D721Med (cell line): ENCODE measurements around the gene REEP3.
"Not testable (repeated sequence)": the region's sequence is repeated elsewhere in the genome, so short reads cannot be mapped to it uniquely, and the experiment has no call there.

Source experiments
- DNase-seq: peaks from one replicate; pipeline ENCODE4 v3.0.0; 2011; ENCODE audit warnings: low spot score; ENCODE audit not compliant: insufficient read length
- FAIRE-seq: peaks from 2 replicates; lab custom pipeline; 2011; peaks lifted over from hg19 to GRCh38; lab: Jason Lieb, UNC
- TF ChIP-seq, protein P1 (sequence below): IDR thresholded peaks from 2 replicates; pipeline ENCODE4 v1.5.1; 2012; ENCODE audit warnings: mild to moderate bottlenecking, control low read depth; ENCODE audit not compliant: insufficient read depth; ENCODE audit errors: missing control alignments

Gene REEP3

DNA sequence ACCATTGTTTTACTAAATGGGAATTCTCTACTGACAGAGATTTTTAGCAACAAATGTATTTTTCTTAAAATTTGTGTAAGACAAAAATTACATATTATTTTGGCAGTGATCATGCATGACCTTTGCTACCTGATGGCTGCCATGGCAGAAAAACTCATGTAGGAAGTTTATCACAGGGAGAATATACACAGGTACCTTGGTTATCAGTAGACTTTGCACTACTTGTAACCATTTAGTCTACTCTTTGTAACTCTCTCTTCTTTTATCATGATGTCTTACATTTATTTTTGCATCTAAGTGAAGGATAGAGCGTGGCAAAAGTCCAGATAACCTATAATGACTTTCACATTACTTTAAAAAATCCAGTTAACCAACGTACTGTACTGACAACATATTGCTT lies 34.1 kb downstream of the REEP3 start:
- TF ChIP-seq, protein P1, sequence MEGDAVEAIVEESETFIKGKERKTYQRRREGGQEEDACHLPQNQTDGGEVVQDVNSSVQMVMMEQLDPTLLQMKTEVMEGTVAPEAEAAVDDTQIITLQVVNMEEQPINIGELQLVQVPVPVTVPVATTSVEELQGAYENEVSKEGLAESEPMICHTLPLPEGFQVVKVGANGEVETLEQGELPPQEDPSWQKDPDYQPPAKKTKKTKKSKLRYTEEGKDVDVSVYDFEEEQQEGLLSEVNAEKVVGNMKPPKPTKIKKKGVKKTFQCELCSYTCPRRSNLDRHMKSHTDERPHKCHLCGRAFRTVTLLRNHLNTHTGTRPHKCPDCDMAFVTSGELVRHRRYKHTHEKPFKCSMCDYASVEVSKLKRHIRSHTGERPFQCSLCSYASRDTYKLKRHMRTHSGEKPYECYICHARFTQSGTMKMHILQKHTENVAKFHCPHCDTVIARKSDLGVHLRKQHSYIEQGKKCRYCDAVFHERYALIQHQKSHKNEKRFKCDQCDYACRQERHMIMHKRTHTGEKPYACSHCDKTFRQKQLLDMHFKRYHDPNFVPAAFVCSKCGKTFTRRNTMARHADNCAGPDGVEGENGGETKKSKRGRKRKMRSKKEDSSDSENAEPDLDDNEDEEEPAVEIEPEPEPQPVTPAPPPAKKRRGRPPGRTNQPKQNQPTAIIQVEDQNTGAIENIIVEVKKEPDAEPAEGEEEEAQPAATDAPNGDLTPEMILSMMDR = no peak
- no peak for FAIRE-seq
- no peak for DNase-seq

DNA sequence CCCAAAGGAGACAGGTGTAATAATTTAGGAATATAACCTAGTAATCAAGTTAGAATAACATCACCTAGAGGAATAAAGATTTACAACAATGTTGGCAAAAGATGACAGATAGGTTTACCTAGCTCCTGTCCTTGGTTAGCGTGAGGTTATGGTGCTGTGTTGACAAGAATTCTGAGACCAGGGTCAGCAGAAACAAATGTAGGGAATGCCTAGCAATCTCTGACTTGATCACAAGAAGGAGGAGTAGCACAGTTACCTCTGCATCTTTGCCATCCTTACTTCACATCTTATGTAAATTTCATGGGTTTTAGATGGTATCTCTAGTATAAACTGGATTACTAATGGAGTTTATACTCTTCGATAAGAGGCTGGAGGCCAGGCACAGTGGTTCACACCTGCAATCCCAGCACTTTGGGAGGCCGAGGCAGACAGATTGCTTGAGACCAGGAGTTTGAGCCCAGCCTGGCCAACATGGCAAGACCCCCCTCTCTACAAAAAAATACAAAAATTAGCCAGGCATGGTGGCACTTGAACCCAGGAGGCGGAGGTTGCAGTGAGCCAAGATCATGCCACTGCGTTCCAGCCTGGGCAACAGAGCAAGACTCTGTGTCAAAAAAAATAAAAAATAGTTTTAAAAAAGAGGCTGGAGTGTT lies 37.1 kb downstream of the REEP3 start:
- TF ChIP-seq, protein P1 = no peak
- FAIRE-seq (no peak), DNase-seq (no peak)

DNA sequence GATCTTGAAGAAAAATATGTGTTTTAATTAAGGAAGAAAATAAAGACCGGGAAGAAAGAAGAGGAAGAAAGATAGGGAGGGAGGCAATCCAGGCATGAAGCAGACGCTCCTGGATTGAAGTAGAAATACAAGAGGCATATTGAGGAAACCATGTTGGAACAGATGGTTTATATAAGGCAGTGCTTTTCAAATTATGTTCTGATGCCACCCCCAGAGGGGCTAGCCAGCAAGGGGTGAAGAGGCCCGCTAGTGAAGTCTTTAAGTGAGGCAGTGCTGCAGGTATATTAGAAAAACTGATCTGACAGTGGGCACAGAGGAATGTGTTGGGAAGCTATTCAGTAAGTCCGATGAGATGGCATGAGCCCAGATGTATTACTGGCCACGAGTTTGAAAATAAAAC lies 40.1 kb downstream of the REEP3 start:
- FAIRE-seq (no peak), DNase-seq (no peak)
- TF ChIP-seq, protein P1 = no peak

DNA sequence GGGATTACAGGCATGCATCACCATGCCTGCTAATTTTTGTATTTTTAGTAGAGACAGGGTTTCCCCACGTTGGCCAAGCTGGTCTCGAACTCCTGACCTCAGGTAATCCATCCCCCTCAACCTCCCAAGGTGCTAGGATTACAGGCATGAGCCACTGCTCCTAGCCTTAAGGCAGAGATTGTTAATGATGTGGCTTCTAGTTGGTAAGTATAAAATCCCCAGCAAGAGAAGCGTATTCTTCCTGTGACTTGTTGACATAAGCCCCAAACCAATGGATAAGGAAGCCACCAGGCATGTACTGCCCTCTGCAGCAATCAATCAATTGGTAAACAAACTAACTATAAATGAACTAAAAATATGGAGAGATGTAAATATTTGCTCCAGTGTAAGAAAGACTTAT lies 41.2 kb downstream of the REEP3 start:
- no peak for FAIRE-seq
- no peak for DNase-seq
- TF ChIP-seq, protein P1 = no peak

DNA sequence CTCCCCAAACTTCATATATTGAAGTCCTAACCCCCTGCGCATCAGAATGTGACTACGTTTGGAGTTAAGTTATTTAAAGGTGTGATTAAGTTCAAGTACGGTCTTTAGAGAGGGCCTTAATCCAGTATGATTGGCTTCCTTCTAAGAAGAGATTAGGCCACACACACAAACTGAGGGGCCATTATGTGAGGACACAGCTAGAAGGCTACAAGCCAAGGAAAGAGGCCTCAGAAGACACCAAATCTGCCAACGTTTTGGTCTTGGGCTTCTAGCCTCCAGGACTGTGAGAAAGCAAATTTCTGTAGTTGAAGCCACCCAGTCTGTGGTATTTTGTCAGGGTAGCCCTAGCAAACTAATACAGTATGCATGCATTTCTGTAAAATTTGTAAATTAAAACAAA lies 41.7 kb downstream of the REEP3 start:
- TF ChIP-seq, protein P1 = no peak
- no peak for DNase-seq
- FAIRE-seq = peak; percentile 80

DNA sequence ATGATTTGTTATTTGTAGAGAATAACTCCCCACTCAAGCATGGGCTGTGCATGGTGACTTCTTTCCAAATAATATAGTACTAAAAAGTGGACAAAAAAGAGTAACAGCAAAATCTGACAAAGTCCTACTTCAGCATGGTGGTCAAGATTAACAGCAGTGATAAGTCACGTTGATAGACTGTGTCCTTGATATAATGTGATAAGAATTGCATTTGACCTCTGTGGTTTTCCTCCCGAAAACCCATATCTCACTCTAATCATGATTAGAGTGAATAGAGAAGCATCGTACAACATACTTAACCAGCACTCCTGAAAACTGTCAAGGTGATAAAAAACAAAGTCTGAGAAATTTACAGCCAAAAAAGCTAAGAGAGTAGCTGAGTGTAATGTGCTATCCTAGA lies 42.4 kb downstream of the REEP3 start:
- TF ChIP-seq, protein P1 = no peak
- DNase-seq (no peak), FAIRE-seq (no peak)

DNA sequence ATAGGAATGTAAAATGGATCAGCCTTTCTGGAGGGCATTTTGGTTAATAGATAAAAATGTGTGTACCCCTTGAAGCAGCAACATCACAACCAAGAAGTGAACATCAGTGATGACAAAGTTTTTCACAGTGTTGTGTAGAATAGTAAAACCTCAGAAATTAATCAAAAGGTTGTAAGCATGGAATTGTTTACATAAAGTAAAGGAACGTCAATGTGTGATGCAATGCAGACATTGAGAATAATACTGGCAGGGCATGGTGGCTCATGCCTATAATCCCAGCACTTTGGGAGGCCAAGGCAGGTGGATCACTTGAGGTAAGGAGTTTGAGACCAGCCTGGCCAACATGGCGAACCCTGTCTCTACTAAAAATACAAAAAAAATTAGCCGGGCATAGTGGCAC lies 43.5 kb downstream of the REEP3 start:
- not testable (repeated sequence) for FAIRE-seq, DNase-seq
